GM23338 (cell line): ENCODE data around the gene PATE3.

ENCODE experiments used
- CREB1 ChIP-seq: fragments of 250-450 bp; sonication (Bioruptor Pico); IDR thresholded peaks from 2 replicates; pipeline ENCODE4 v1.5.0; 2020; ENCODE audit warnings: low read depth, mild to moderate bottlenecking, moderate library complexity
- EZH2 ChIP-seq: fragments of 200-600 bp; sonication (generic); IDR thresholded peaks from one replicate; pipeline ENCODE4 v1.8.0; 2017; ENCODE audit warnings: antibody characterized with exemption, mild to moderate bottlenecking, low read depth; ENCODE audit not compliant: unreplicated experiment
- EZH2phosphoT487 ChIP-seq: fragments of 200-600 bp; sonication (generic); IDR thresholded peaks from one replicate; pipeline ENCODE4 v1.8.1; 2018; ENCODE audit warnings: antibody characterized with exemption; ENCODE audit not compliant: unreplicated experiment
- JUNB ChIP-seq: IDR thresholded peaks from one replicate; pipeline ENCODE4 v1.6.1; 2016; ENCODE audit warnings: antibody characterized with exemption; ENCODE audit not compliant: unreplicated experiment
- NANOG ChIP-seq: IDR thresholded peaks from 2 replicates; pipeline ENCODE4 v1.6.1; 2016; ENCODE audit warnings: antibody characterized with exemption, borderline replicate concordance
- POLR2AphosphoS5 ChIP-seq: IDR thresholded peaks from 2 replicates; pipeline ENCODE4 v1.6.1; 2016; ENCODE audit warnings: antibody characterized with exemption, low read depth
- REST ChIP-seq: IDR thresholded peaks from one replicate; pipeline ENCODE4 v1.6.1; 2018; ENCODE audit warnings: antibody characterized with exemption; ENCODE audit not compliant: unreplicated experiment
- STAT1 ChIP-seq: IDR thresholded peaks from one replicate; pipeline ENCODE4 v1.6.1; 2016; ENCODE audit warnings: antibody characterized with exemption; ENCODE audit not compliant: unreplicated experiment
- ZNF114 ChIP-seq: fragments of 250-450 bp; sonication (Bioruptor Pico); IDR thresholded peaks from 2 replicates; pipeline ENCODE4 v1.5.0; 2020; ENCODE audit warnings: mild to moderate bottlenecking, moderate library complexity
- ZNF331 ChIP-seq: fragments of 250-450 bp; sonication (Bioruptor Pico); IDR thresholded peaks from 2 replicates; pipeline ENCODE4 v1.5.0; 2020; ENCODE audit warnings: low read depth, mild to moderate bottlenecking, moderate library complexity
- TF ChIP-seq, protein P1 (sequence below), 2 experiments: fragments of 200-600 bp in 1 of 2; sonication (generic) in 1 of 2; conservative IDR thresholded peaks; 2 replicates each; pipeline versions ENCODE4 v1.5.1 to v1.6.1; 2016 to 2017; ENCODE audit warnings: antibody characterized with exemption in 2 of 2, low read depth in 2 of 2, mild to moderate bottlenecking in 2 of 2, moderate library complexity in 1 of 2
- TF ChIP-seq, protein P2 (sequence below): IDR thresholded peaks from 2 replicates; pipeline ENCODE4 v1.6.1; 2016; ENCODE audit warnings: antibody characterized with exemption

DNA sequence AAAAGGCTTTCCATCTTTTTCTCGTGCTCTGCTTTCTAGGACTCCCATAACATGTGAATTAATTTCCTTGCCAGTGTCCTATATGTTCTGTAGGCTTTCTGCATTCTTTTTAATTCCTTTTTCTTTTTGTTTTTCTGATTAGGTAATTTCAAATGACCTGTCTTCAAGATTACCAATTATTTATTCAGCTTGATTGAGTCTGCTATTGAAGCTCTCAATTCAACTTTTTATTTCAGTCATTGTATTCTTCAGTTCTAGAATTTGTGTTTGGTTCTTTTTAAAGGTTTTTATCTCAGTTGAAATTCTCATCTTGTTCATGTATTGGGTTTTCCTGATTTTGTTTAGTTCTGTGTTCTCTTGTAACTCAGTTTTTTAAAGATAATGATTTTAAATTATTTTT, 14.5 kb downstream of the PATE3 start:
- TF ChIP-seq, protein P1, sequence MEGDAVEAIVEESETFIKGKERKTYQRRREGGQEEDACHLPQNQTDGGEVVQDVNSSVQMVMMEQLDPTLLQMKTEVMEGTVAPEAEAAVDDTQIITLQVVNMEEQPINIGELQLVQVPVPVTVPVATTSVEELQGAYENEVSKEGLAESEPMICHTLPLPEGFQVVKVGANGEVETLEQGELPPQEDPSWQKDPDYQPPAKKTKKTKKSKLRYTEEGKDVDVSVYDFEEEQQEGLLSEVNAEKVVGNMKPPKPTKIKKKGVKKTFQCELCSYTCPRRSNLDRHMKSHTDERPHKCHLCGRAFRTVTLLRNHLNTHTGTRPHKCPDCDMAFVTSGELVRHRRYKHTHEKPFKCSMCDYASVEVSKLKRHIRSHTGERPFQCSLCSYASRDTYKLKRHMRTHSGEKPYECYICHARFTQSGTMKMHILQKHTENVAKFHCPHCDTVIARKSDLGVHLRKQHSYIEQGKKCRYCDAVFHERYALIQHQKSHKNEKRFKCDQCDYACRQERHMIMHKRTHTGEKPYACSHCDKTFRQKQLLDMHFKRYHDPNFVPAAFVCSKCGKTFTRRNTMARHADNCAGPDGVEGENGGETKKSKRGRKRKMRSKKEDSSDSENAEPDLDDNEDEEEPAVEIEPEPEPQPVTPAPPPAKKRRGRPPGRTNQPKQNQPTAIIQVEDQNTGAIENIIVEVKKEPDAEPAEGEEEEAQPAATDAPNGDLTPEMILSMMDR (conservative IDR thresholded peaks at IDR 0.05; ENCODE audit: low read depth in 2 of 2) = no peak
- no peak for TF ChIP-seq POLR2AphosphoS5
- TF ChIP-seq EZH2 = no peak
- no peak for TF ChIP-seq REST
- TF ChIP-seq CREB1 (CRISPR knock-in tag) = no peak
- TF ChIP-seq EZH2phosphoT487 = no peak
- TF ChIP-seq, protein P2, sequence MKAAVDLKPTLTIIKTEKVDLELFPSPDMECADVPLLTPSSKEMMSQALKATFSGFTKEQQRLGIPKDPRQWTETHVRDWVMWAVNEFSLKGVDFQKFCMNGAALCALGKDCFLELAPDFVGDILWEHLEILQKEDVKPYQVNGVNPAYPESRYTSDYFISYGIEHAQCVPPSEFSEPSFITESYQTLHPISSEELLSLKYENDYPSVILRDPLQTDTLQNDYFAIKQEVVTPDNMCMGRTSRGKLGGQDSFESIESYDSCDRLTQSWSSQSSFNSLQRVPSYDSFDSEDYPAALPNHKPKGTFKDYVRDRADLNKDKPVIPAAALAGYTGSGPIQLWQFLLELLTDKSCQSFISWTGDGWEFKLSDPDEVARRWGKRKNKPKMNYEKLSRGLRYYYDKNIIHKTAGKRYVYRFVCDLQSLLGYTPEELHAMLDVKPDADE = no peak
- no peak for TF ChIP-seq ZNF114
- TF ChIP-seq ZNF331 (CRISPR knock-in tag) = no peak
- TF ChIP-seq NANOG = no peak
- no peak for TF ChIP-seq JUNB
- TF ChIP-seq STAT1 = no peak
